HG02943 (cell line): ENCODE measurements around the gene KCNIP2.

Source experiments
- ATAC-seq: cut with Tn5 transposase; IDR thresholded peaks from one replicate; pipeline ENCODE4 v1.9.1; 2021; ENCODE audit warnings: mild to moderate bottlenecking, low read depth, moderate library complexity; ENCODE audit not compliant: unreplicated experiment

KCNIP2 gene

DNA sequence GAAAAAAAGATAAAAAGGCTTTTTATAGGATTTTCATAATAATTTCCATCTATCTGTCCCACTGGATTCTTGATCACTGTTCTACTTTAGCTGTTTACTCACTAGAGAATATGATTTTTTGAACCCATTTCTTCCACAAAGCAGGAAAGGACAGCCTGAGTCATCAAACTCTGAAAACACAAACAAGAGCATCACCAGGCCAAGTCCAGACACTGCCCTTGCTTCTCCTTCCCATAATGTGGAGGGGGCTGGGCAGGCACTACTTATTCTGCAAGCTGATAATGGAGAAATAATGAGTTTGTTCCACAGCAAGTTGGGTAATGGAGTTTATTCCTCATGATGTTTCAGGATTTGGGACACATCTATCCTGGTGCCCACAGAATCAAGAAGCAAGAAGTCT, 13.0 kb upstream of the KCNIP2 start:
- no peak for ATAC-seq

GRCh38 chr10:101851411-101852116, 8.0 kb upstream of the KCNIP2 start:
- ATAC-seq = no peak

DNA sequence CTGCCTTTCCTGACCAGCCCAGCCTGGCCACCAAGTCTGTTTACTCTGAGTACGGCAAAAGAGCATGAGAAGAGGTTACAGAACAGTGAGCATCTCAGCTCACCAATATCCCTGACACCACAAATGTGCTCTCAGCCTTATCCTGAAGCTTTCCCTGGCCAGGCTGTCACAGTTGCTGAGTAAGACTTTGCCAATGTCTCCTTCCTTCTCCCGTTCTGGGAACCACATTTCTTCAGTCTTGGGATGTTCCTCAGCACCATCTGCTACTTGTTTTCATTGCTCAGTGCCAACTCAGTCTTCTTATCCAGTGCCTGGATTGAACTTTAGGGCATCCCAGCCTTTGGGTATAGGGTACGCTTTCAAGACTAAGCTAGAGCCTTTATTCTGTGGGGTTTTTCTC, 7.1 kb upstream of the KCNIP2 start:
- no peak for ATAC-seq

DNA sequence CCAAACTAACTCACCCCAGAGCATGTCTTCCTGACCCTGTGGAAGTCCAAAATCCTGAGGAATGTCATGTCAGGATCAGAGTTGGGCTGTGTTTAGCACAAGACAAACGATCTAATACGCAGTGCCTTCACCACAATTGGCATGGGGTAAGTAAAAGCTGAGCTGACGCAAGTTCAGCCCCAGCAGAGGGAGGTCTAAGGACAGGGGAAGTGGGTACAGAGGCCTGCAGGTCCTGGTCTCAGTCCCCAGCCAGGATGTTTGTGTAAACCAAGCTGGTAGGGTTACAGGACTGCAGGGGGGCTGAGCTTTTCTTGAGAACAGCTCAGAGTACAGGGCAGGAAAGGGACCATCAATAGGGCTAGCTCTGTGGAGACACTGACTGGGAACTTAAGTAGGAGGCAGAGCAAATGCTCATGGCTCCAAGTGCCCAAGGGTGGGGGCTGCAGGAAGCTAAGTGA, 5.3 kb upstream of the KCNIP2 start:
- no peak for ATAC-seq

- no peak for ATAC-seq
These were observed 4.8 kb upstream of the KCNIP2 start for GRCh38 chr10:101848408-101848807.

- no peak for ATAC-seq
These were observed 2.3 kb upstream of the KCNIP2 start for GRCh38 chr10:101845893-101846292.

- no peak for ATAC-seq
These were observed 1.8 kb downstream of the KCNIP2 start for GRCh38 chr10:101841826-101842225.

- ATAC-seq = peak; percentile 60
These were observed 2.7 kb downstream of the KCNIP2 start for GRCh38 chr10:101840741-101841453.

- no peak for ATAC-seq
These were observed 3.4 kb downstream of the KCNIP2 start for GRCh38 chr10:101840102-101840684.

DNA sequence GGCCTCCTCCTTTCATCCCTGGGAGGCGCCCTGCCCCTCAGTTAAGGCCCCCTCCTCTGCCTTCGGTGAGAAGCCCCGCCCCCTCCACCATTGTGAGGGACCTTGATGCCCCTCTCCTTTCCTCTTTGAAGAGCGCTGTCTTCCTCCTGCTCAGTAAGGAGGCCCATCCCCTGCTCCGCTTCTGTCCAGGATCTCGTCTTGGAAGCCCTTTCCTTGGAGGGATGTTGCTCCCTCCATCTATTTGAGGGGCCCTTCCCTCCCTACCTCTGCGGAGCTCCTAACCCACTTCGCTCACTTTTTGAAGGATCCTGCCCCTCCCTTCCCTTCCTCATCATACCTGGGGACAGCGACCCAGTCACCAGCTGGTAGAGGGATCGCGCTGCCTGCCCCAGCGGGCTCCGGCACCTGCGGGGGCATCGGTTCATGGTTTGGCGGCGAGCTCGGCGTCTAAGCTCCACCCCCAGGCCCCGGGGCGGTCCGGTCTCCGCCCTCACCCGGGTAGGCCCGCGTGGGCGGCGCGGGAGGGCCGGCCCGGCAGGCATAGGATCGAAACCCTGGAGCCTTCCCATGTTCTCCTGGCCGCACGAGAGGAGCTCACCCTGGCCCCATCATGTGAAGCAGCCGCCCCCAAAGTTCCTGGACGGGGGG, 4.1 kb downstream of the KCNIP2 start:
- ATAC-seq = no peak

DNA sequence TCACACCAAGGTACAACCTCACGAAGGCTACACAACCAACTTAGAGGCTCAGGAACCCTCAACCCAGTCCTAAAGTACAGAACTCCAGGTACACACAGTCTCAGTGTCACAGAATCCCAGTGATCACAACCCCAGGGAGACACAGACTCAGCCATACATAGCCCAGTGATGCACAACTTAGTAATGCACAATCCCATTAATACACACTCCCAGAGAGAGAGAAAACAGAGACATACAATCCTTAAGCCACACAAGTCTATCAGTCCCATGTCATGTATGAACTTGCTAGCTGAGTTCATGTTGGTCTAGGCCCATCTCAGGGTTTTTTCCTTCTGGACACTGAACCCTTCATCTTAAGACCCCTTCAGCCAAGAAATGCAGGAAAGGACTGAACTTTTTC, 4.6 kb downstream of the KCNIP2 start:
- no peak for ATAC-seq

DNA sequence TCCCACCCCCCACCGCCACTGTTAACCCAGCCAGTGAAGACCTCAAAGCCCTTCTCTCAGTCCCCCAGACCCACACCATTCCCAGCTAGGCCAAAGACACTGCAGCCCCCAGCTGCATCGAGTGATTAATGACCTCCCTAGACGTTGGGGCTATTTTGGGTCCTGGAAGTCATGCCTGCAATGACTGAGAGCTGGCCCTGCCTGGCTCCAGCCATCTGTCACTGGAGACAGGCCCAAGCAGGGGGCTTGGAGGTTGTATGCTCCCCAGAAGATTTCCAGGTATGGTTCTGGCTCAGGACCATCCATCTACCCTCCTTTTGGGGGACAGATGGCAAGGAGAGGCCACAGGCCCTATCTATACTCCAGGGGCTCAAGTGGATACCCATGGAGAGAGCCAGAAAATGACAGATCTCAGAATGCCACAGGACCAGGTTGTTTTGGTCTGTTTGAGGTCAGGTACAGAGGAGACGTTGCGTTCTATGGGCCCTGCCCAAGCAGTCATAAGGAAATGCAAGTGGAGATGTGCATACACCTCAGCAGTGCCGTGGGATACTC, 5.1 kb downstream of the KCNIP2 start:
- ATAC-seq = no peak

GRCh38 chr10:101837748-101838147, 5.9 kb downstream of the KCNIP2 start:
- ATAC-seq = no peak

- no peak for ATAC-seq
These were observed 8.2 kb downstream of the KCNIP2 start for GRCh38 chr10:101835362-101835761.

DNA sequence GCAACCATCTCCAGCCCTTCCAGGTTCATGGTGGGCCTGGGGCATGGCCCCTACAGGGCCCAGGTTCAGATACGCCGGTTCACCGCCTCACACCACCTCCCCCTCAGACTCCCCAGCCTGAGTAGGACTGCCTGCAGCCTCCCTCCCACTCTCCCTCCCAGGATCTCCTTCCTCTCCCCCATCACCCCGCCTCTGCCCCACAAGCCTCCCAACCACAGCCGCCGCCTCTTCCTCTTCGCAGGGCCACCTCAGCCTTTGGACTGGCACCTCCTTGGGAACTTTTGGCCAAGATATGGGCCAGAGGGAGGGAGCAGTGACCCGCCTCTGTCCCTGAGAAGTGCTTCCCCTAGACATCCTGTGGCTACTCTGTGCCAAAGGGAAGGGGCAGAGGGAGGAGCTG, 9.3 kb downstream of the KCNIP2 start:
- no peak for ATAC-seq

DNA sequence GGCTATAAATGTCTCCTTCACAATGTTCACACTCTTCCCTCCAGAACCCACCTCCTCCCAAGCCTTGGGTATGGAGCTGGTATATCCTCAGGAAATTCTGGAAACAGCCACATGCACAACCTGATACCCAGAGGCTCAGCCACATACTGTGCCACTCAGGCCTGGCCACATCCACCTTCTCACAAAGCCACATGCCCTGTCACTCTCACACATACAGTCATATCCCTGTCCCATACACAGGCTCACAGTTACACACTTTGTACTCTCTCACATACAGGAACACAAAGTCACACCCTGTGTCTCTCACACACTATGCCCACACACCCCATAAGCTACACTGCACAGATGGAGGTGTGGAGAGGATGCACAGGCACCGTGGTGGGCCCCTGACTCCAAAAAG, 10.1 kb downstream of the KCNIP2 start:
- ATAC-seq = no peak

DNA sequence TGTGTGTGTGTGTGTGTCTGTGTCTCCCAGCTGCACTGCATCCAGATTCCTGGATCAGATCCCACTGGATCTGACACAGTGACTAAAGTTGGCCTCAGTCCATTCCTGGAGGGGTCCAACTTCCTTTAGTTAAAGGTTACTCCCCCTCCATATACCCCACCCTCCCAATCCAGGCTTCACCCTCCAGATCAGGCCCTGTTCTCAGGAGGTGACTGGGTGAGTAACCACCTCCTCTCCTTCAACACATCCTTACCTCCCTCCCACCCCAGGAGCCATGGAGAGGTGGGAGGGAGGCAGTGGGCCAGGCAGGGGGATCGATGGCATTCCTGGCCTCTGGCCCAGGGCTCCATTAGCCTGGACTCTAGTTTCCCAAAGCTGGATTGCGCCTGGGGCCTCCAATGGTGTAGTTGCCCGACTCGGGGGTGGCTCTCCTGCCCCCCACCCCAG, 11.3 kb downstream of the KCNIP2 start:
- ATAC-seq = no peak

DNA sequence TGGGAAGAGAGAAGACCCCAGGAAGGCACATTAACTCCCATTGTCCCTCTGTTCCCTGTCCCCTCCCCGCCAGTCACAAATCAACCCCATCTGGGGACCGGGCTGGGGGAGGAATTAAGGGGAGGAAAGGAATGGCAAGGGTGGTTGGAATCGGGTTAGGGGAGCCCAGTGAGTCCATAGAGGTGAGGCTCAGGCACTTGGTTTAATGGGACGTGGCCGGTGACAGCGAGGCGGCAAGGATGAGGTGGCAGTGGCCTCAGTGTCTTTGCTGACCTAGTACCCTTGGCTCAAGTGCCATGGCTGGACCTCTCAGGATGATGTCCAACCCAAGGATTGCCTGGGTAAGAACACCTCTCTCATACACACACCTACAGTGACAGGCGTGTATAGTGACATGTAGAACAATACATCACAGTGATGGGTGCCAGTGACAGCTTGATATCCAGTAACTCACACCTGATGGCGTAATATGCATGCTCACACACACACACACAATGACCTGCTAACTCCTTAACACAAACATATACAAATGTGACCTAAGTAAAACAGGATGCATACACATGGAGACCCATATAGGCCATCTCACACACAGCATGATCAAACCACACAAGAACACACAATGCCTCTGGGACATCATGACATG, 12.3 kb downstream of the KCNIP2 start:
- no peak for ATAC-seq

GRCh38 chr10:101830322-101831168, 13.1 kb downstream of the KCNIP2 start:
- peak; percentile 60 for ATAC-seq
